Astrocyte of the cerebellum (primary cell): ENCODE data around the gene FLRT2.

ENCODE experiments used
- DNase-seq: peaks from one replicate; pipeline ENCODE4 v3.0.0-alpha.2; 2011; ENCODE audit warnings: low read depth
- H3K4me3 ChIP-seq: 2 replicates; pipeline ENCODE4 v1.5.1; 2011; ENCODE audit warnings: mild to moderate bottlenecking, low read depth, low read length, moderate library complexity
- in situ Hi-C: cut with HindIII; loops from 2 replicates; pipeline ENCODE4 v1.10.0; 2017; ENCODE audit warnings: low sequenced_read_pairs
- TF ChIP-seq, protein P1 (sequence below): IDR thresholded peaks from 2 replicates; pipeline ENCODE4 v1.5.1; 2012; ENCODE audit warnings: low read length, low read depth, moderate library complexity, mild to moderate bottlenecking; ENCODE audit errors: missing control alignments

FLRT2 gene

DNA sequence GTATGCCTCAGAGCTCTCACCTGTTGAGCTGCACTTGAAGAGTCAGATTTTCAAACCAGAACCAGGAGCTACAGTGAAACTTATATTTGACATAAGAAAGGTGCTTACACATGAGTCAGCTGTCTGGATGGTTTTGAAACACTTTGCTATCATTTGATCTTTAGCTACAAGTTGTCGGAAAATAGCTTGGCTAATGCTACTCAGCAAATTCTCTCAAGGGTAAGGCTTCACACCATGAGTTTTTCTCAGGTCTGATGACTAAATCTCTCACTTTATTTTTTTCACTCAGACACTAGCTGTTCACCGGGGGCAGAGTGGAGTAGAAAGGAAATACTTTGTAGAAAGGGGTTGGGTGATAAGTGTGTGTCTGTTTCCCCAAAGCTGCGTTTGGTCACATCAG, 171.8 kb downstream of the FLRT2 start:
- TF ChIP-seq, protein P1, sequence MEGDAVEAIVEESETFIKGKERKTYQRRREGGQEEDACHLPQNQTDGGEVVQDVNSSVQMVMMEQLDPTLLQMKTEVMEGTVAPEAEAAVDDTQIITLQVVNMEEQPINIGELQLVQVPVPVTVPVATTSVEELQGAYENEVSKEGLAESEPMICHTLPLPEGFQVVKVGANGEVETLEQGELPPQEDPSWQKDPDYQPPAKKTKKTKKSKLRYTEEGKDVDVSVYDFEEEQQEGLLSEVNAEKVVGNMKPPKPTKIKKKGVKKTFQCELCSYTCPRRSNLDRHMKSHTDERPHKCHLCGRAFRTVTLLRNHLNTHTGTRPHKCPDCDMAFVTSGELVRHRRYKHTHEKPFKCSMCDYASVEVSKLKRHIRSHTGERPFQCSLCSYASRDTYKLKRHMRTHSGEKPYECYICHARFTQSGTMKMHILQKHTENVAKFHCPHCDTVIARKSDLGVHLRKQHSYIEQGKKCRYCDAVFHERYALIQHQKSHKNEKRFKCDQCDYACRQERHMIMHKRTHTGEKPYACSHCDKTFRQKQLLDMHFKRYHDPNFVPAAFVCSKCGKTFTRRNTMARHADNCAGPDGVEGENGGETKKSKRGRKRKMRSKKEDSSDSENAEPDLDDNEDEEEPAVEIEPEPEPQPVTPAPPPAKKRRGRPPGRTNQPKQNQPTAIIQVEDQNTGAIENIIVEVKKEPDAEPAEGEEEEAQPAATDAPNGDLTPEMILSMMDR, result no peak
- DNase-seq, result no peak
- no peak overlapping the region for H3K4me3 ChIP-seq
- in situ Hi-C loops, result no loop called here

DNA sequence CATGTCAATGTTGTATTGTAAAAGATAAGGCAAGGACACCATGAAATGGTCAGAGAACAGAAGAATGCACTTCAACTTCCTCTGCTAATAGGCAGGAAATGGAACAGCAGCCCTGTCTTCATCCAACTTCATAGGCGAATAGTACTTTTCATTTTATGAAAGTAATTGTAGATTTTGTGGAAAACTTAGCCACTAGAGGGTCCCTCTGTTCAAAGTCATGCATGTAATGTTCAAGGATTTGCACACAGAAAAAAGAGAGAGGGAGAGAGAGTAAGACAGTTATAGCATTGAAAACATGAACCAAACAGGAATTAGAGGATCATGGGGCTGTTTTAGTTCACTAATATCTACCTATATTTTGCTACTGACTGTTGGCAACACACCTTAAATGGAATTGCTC, 172.2 kb downstream of the FLRT2 start:
- no peak for DNase-seq
- in situ Hi-C loops, result no loop called here
- TF ChIP-seq, protein P1, result no peak
- H3K4me3 ChIP-seq, result no peak overlapping the region

DNA sequence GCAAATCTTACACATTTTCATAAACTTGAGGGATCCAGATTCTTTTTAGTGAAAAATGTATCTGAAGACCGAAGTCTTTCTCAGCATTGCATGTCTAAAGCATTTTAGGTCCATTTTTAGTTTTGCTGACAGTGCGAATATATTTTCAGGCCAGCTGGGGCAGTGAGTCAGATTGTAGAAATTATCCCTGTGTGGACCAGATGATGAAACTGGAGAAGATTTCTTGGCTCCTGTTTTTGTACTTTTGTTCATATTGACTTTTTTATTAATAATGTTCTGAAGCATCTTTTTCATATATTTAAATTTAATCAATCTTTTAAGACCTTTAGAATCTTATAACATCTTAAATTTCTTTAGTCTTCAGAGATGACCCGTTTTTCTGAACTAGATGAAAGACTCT, 173.1 kb downstream of the FLRT2 start:
- DNase-seq, result peak; percentile 6
- H3K4me3 ChIP-seq, result no peak overlapping the region
- in situ Hi-C loops, result no loop called here
- TF ChIP-seq, protein P1, result no peak
